Calu3 (cell line): ENCODE measurements around the gene BAK1. TPM values are rescaled to one million over a fixed set of nuclear protein-coding genes. Genes with fewer than 3 reads are reported as not detected.

Source experiments
- BruUV-seq: library from RNA; stranded (reverse); fragments of 400-500 nt; replicated peaks from 2 replicates; lab custom pipeline; 2021; lab: Mats Ljungman, UMichigan
- CTCF ChIA-PET: fragments of 300-600 bp; sonication (Branson Sonifier 250); formaldehyde crosslinking; loops from one replicate; lab custom pipeline; 2022; ENCODE audit warnings: antibody characterized with exemption; lab: Charles Lee
- DNase-seq: peaks from one replicate; pipeline ENCODE4 v3.0.0; 2022
- H3K27ac Mint-ChIP-seq: one replicate; pipeline ENCODE4 v1.8.0; 2022; ENCODE audit warnings: mixed read lengths; ENCODE audit not compliant: unreplicated experiment
- H3K27me3 Mint-ChIP-seq: one replicate; pipeline ENCODE4 v1.8.0; 2022; ENCODE audit warnings: mixed read lengths; ENCODE audit not compliant: unreplicated experiment
- H3K36me3 Mint-ChIP-seq: one replicate; pipeline ENCODE4 v1.8.0; 2022; ENCODE audit warnings: mild to moderate bottlenecking, moderate library complexity, mixed read lengths; ENCODE audit not compliant: insufficient read depth, unreplicated experiment
- H3K4me1 Mint-ChIP-seq: one replicate; pipeline ENCODE4 v1.8.0; 2022; ENCODE audit warnings: mild to moderate bottlenecking, low read depth, mixed read lengths; ENCODE audit not compliant: unreplicated experiment
- H3K4me3 Mint-ChIP-seq: one replicate; pipeline ENCODE4 v1.8.0; 2022; ENCODE audit warnings: mild to moderate bottlenecking, low read depth, moderate library complexity, mixed read lengths; ENCODE audit not compliant: unreplicated experiment
- H3K9me3 Mint-ChIP-seq: one replicate; pipeline ENCODE4 v1.8.0; 2022; ENCODE audit warnings: low read depth, mixed read lengths; ENCODE audit not compliant: unreplicated experiment
- CTCF ChIP-seq: fragments of 200-600 bp; IDR thresholded peaks from one replicate; pipeline ENCODE4 v1.8.0; 2022; ENCODE audit warnings: antibody characterized with exemption; ENCODE audit not compliant: unreplicated experiment
- intact Hi-C: fragments of 100-400 bp; cut with micrococcal nuclease; formaldehyde crosslinking; loops from one replicate; pipeline ENCODE4 v1.10.0; 2022; ENCODE audit not compliant: unreplicated experiment
- total RNA-seq: library from RNA; stranded (reverse); gene quantifications from 2 replicates; pipeline ENCODE4 v1.2.3, GENCODE V29; 2022

The BAK1 gene
- total RNA-seq, 1 experiment from 2014 or later: 31.6 TPM

GRCh38 chr6:33575211-33575610 lies 4.9 kb downstream of the BAK1 start:
- peaks cover 76% of the 10 kb centered on the region for H3K36me3 Mint-ChIP-seq
- no peak for DNase-seq
- intact Hi-C loops: no loop called here
- no peaks in the 10 kb centered on the region for H3K27me3 Mint-ChIP-seq
- CTCF ChIA-PET: no interaction called here
- no TSS peak for BruUV-seq
- H3K4me1 Mint-ChIP-seq: peaks cover 36% of the 10 kb centered on the region
- no peak overlapping the region for H3K27ac Mint-ChIP-seq
- H3K9me3 Mint-ChIP-seq: no peaks in the 10 kb centered on the region
- TF ChIP-seq CTCF: no peak
- no peak overlapping the region for H3K4me3 Mint-ChIP-seq

- Mint-ChIP-seq H3K27ac (peak overlapping the region; percentile 65), H3K36me3 (peaks cover 45% of the 10 kb centered on the region), H3K9me3 (no peaks in the 10 kb centered on the region), H3K4me1 (peaks cover 14% of the 10 kb centered on the region), H3K4me3 (peak overlapping the region; percentile 87), H3K27me3 (peaks cover 6% of the 10 kb centered on the region)
- intact Hi-C loops: no loop called here
- no peak for DNase-seq
- no TSS peak for BruUV-seq
- TF ChIP-seq CTCF: no peak
- CTCF ChIA-PET: no interaction called here
These were observed 8.3 kb downstream of the BAK1 start for GRCh38 chr6:33571637-33572316.

GRCh38 chr6:33570806-33571636 lies 9.1 kb downstream of the BAK1 start:
- Mint-ChIP-seq H3K4me3 (peak overlapping the region; percentile 87), H3K36me3 (peaks cover 37% of the 10 kb centered on the region), H3K9me3 (no peaks in the 10 kb centered on the region), H3K27me3 (peaks cover 14% of the 10 kb centered on the region), H3K4me1 (peaks cover 9% of the 10 kb centered on the region), H3K27ac (peak overlapping the region; percentile 65)
- CTCF ChIA-PET: interaction anchor here (0.6 to 1.3 kb wide), 3 partner anchors 9 to 363 kb away, joined by 5 to 9 read pairs (median 8); partner anchors contain the start of gene BAK1
- BruUV-seq: TSS peak; percentile 18
- intact Hi-C loops: no loop called here
- TF ChIP-seq CTCF: no peak
- DNase-seq: peak; percentile 89

- peaks cover 9% of the 10 kb centered on the region for H3K4me1 Mint-ChIP-seq
- CTCF ChIA-PET: interaction anchor here (0.7 to 0.9 kb wide), 2 partner anchors 16 to 20 kb away, joined by 5 to 6 read pairs; no protein-coding TSS in a partner anchor
- no peak for DNase-seq
- no peaks in the 10 kb centered on the region for H3K9me3 Mint-ChIP-seq
- H3K27me3 Mint-ChIP-seq: peaks cover 16% of the 10 kb centered on the region
- intact Hi-C loops: no loop called here
- no peak overlapping the region for H3K4me3 Mint-ChIP-seq
- TF ChIP-seq CTCF: no peak
- BruUV-seq: no TSS peak
- H3K27ac Mint-ChIP-seq: no peak overlapping the region
- peaks cover 20% of the 10 kb centered on the region for H3K36me3 Mint-ChIP-seq
These were observed 11.1 kb downstream of the BAK1 start for GRCh38 chr6:33568826-33569570.
